ENCODE results near the gene GUK1. TPM values are rescaled to one million over a fixed set of nuclear protein-coding genes. Genes with fewer than 3 reads are reported as not detected.
A peak's percentile ranks its signal among the peaks of the same experiment; 100 is the strongest.

Gene GUK1, protein sequence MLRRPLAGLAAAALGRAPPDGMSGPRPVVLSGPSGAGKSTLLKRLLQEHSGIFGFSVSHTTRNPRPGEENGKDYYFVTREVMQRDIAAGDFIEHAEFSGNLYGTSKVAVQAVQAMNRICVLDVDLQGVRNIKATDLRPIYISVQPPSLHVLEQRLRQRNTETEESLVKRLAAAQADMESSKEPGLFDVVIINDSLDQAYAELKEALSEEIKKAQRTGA
- 218 and 268 TPM in 2 replicates for total RNA-seq (2014; rRNA removed; shearing (Covaris generic))

DNA sequence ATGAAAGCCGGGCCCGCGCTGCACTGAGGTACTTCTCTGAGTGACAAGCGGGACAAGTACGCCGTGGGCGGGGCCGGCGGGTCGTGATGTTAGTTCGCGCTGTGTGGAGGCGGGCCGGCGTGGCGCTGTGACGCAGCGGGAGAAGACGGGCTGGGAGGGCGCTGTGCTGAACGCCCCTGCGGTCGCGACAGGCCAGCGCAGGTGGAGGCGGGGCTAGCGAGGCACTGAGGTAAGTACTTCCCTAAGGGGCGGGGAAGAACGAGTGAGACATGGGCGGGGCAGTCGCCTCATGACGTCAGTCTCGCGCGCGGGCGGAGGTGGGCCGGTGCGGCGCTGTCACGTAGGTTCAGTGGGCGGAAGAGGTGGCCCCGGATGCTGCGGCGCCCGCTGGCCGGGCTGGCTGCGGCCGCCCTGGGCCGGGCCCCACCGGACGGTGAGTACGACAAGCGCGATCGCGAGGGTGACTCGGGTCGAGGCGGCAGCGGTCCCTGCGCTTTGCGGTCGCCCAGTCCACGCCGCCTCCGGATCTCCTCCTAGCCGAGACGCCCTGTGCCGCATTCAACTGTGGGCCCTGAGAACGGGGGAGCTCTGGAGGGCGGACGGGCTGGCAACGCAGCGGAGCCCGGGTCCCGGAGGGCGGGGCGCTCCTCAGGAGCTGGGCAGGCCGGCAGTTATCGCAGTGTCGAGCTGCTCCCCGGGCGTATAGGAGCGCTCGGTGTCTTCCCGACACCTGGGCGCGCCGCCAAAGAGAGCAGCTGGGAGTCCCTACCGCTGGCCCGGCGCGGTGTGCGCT is at the start of gene GUK1:
GUK1 (plus strand) TSS at position 349 of the 793 bp plus-strand sequence; CDS start at position 373, 24 bp downstream.
- peak; percentile 100 for DNase-seq (ENCODE audit: low read depth)

DNA sequence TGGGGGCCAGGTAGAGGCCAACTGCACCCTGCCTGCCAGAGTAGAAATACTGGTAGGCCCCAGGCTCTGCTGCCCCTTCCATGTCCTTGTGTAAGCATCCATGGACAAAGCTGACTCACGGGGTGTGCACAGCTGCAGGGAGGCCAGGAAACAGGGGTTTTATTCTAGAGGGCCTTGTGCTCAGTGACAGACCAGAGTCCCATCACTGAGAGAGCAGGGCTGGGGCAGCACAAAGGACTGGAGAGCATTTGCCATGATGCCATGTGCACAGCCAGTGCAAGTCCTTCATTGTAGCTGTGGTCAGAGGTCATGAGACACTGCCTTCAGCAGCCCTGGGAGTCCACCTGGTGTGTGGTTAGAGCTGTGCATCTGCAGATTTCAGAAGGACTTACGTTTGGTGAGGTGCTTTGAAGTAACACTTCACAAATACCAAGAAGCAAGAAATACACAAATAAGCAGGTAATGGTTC is 49.4 kb upstream of the GUK1 start:
- no peak for DNase-seq (ENCODE audit: low read depth)

DNA sequence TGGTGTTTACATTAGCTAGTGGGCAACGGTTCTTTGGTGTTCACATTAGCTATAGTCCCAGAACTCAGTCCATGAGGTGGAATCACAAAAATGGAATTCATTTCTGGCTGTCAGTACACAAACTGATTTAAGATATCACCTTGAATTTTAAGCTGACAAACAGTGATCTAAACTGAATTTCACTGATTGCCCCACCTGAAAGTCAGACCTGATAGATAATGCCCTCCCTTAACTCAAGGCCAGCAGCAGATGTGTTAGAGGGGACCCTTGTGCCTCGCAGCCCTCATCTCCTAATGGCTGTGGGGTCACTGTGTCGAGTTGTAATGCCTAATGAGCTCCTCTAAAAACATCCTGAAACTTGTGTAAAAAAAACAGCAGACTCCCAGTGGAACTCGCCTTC is 49.0 kb upstream of the GUK1 start:
- DNase-seq (ENCODE audit: low read depth), result no peak

DNA sequence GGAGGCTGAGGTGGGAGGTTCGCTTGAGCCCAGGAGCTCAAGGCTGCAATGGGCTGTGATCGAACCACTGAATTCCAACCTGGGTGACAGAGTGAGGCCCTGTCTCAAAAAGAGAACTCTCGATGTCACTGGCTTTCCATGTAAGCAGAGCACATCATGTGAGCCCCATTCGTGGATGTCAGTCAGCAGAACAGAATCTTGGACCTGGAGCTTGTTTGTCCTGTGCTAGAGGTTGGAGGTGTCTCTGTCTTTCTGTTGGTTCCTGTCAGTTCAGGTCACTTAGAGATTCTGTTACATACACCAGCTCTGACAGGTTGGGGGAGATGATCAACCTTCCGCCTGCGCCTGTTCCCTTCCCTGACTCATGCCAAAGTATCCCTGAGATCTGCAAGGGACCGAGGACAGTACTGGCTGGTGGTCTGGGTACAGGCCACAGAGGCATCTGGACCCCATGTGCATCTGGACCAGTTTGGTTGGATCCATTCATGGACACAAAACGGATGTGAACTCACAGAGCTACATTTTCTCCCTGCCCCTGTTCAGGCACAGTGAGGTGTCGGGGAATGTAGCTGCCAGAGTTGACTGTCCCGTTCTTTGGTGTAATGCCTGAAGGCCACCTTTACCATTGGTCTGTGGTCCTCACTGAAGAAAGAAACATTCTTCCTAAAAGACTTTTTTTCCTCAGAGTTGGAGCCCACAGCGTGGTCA is 47.6 kb upstream of the GUK1 start:
- DNase-seq (ENCODE audit: low read depth), result no peak

DNA sequence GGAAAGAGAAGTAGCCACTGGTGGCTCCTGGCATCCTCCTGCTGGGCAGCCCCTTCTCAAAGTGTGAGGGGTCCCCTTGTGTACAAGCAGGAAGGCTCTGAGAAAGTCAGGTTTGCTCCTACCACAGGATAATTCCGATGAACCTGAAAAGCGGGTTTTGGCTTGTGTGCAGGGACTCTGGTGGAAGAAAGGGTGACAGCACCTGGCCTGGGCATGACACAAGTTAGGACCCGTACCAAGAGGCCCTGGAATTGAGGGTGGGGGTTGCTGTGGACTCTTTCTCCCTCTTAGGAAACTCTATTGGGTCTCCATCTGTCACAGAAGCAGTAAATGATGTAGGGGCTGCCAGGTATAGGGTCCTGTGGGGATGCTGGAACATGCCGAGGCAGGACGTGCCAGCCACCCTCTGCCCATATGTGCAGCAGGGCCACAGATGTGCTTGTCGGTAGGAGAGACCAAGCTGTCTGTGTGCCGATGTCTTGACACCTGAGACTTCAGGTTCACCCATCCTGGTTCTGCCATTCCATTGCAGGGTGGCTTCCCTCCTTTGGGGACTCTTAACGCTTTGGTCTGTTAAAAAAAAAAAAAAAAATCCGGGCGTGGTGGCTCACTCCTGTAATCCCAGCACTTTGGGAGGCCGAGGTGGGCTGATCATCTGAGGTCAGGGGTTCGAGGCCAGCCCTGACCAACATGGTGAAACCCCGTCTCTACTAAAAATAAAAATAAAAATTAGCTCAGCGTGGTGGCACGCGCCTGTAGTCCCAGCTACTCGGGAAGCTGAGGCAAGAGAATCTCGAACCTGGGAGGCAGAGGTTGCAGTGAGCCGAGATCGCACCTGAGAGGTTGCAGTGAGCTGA is 46.8 kb upstream of the GUK1 start:
- DNase-seq (ENCODE audit: low read depth), result no peak

DNA sequence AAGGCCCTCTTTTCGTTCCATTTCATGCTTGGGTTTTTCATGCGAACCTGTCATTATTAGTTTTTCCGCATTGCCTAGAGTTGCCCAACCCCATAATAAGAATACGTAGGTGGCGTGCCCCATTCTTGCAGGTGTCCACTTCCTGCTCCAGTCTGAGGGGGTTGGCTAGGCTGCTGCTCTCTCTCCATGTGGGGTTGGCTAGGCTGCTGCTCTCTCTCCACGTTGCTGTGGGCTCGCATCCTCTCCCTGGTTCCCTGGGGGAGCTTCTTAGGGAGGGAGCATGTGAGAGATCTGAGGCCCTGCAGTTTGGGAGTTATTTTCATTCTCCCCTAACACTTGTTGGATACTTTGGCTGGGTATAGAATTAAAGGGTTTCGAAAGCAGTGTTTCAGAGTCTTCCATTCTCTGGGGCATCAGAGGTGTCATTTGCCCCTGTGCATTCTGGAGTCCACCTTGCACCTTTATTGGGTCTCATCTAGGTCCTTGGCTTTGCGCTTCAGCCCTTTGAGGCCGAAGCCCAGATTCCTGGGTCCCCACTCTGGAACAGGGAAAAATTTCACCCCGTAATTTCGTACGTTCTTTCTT is 45.6 kb upstream of the GUK1 start:
- DNase-seq (ENCODE audit: low read depth), result no peak

DNA sequence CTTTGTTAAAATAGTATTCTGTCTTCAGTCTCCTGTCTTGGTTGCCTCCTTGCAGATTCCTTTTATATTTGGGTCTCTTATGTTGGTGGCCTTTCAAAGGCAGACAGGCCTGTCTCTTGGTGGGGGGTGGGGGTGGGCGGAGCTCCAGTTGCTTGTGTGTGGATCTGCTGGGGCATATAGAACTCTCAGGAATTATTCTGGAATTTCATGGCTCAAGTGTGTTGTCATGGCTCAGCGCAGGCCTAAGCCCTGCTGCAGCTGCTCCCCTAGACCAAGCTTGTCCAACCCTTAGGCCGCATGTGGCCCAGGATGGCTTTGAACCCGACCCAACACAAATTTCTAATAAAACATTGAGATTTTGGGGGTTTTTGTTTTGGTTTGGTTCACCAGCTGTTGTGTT is 44.9 kb upstream of the GUK1 start:
- no peak for DNase-seq (ENCODE audit: low read depth)

DNA sequence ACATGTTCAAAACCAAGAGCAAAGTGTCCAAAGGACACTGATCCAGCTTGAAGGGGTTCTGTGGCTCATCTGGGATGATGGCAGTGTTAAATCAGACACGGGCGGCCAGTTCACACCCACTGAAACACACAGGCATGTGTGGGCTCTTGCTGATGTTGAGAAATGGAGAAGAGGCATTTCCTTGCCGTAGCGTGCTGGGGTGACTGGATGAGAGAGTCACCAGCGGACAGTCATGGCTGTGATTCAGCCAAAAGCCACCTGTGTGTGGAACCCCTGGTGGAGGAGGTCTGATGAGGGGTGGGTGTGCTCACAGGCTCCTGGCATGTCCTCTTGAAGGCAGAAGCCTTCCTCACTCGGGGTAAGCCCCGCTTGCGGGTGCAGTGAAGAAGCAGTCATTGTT is 44.1 kb upstream of the GUK1 start:
- DNase-seq (ENCODE audit: low read depth), result no peak

DNA sequence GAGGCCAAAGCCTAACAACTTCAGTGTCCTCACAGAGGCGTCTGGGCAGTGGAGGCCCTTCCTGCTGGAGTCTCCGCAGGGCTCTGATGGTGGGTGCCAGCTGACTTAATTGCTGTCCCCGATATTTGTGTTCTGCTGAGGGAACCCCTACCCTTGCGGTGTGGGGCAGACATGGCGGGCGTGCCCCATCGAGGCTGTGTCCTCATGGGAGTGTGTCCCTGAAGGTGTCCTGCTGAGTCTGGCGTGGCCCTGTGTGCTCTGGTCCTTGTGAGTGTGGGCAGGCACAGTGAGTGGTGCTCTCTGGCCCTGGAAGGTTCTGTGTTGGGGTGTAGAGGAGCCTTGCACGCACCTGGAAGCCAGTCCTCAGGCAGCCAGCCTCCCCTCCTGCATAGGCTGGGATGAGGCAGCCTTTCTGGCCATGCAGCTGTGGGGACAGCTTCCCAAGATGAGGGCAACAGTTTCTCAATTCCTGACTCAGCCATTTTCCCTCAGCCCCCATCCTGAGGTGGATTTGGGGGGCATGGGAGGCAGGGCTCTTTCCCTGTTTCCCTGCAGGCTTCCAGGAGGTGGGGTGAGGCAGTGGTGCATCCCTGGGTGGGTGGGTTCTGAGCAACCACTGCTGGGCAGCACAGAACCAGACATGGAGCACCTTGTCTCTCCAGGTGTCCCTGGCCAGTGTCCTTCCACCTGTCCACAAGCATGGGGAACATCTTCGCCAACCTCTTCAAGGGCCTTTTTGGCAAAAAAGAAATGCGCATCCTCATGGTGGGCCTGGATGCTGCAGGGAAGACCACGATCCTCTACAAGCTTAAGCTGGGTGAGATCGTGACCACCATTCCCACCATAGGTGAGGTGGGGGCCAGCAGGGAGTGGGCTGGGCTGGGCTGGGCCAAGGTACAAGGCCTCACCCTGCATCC is 43.4 kb upstream of the GUK1 start:
- DNase-seq (ENCODE audit: low read depth), result peak; percentile 1

DNA sequence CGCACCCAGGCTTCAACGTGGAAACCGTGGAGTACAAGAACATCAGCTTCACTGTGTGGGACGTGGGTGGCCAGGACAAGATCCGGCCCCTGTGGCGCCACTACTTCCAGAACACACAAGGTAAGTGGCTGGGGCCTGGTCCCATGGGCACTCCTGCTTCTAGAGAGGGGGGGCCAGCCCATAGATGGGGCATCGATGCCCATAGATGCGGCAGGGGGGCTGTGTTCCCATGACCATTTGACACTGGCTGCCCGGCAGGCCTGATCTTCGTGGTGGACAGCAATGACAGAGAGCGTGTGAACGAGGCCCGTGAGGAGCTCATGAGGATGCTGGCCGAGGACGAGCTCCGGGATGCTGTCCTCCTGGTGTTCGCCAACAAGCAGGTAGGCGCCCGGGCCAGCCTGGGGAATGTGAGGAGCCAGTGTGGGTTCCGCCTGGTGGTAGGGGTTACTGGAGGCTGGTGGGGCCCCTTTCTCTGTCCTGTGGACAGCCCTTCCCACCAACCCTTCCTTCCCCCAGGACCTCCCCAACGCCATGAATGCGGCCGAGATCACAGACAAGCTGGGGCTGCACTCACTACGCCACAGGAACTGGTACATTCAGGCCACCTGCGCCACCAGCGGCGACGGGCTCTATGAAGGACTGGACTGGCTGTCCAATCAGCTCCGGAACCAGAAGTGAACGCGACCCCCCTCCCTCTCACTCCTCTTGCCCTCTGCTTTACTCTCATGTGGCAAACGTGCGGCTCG is 42.6 kb upstream of the GUK1 start:
- no peak for DNase-seq (ENCODE audit: low read depth)

DNA sequence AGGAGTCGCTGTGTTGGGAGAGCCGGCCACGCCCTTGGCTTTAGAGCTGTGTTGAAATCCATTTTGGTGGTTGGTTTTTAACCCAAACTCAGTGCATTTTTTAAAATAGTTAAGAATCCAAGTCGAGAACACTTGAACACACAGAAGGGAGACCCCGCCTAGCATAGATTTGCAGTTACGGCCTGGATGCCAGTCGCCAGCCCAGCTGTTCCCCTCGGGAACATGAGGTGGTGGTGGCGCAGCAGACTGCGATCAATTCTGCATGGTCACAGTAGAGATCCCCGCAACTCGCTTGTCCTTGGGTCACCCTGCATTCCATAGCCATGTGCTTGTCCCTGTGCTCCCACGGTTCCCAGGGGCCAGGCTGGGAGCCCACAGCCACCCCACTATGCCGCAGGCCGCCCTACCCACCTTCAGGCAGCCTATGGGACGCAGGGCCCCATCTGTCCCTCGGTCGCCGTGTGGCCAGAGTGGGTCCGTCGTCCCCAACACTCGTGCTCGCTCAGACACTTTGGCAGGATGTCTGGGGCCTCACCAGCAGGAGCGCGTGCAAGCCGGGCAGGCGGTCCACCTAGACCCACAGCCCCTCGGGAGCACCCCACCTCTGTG is 41.7 kb upstream of the GUK1 start:
- DNase-seq (ENCODE audit: low read depth), result no peak

DNA sequence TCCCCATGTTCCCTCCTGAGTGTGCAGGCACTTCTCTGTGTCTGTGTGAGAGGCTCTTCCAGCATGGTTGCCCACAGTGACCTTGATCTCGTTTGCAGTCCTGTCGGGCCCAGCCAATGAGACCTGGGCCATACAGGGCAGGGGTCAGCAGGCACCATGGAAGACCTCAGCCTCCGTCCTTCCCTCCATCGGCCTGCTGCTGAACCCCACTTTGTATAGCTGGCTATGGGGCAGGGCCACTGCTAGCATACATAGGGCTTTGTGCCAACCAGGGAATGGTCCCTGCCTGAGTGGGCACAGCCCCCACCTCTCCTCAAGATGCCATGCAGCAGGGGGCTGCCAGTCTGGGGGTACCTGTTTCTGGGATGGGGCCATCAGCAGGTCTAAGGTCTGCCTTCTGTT is 40.7 kb upstream of the GUK1 start:
- no peak for DNase-seq (ENCODE audit: low read depth)

DNA sequence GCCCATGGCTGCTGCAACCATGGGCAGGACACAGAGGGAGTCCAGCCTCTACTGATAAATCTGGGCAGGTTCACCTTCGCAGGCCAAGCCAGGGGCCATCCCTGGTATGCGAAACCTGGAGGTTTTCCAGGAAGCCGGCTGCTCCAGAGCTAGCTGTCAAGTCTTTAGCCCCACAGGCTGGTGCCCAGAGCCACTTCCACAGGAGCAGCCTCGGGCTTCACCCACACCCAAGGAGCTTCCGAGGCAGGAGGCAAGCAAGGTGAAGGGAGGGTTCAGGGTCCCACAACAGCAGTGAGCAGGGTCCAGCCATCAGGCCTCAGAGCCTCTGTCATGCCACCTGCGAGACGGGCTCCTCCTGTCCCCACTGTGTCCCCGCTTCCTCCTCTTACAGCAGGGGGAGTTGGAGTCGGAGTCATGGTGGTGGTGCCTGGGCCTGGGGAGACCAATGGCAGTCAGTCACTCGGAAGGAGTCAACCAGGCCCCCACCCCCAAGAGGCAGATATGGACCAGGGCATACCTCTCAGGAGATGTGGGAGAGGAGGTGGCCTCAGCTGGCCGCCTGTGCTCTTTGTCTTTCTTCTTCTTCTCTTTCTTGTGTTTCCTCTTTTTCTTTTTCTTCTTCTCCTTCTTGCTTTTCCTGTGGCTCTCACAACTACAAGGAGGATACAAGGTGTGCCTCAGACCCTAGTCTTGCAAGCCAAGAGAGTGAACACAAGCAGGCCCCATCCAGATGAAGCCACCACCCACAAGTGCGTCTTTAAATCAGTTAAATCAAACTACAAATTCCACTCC is 39.1 kb upstream of the GUK1 start:
- no peak for DNase-seq (ENCODE audit: low read depth)

DNA sequence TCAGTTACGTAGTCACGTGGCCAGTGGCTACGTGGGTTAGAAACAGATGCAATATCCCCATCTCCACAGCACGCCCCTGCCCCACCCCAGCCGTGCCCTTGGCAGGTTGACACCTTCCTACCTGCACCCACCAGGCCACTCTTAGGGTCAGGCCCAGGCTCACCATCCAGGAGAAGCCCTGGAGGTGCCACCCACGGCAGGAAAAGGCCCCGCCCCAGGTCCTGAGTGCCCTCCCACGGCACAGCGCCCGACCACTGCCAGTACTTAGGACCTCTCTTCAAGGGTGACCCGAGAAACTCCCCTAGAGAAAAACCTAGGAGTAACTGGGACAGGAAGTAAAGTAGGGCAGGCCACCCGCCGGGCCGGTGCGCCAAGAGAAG is 38.5 kb upstream of the GUK1 start:
- DNase-seq (ENCODE audit: low read depth), result no peak

DNA sequence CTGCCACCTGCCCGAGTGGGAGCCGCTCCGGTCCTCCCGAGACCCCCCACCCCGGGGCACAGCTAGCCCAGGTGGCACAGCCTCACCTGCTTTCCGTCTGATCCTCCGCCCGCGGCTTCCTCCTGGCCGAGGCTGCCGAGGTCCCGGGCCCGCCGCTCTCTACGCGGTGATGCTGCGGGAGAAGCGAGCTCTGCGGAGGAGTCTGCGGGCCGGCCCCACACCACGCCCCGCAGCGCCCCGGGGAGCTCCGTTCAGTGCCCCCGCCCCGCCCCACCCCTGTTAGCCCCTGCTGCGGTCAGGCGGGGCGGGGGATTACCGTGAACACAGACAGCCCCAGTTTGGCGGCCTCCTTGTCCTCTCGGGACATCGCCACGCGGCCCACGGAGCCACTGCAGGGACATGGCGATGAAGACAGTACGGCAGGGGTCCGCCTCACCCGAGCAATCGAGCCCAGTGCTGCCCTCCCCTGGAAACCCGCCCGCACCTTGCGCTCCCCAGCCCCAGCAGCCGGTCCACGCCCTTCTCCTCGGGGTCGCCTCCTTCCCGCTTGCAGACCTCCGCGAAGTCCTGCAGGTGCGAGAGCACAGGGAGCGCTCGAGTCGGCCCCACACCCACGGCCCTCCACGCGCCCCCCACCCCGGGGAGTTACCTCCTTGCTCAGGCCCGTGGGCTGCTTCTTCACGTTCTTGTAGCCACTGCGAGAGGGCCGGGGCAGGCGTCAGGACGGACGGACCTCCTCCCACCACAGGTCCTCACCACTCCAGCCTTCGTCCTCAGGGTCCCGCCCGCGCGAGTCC is 37.9 kb upstream of the GUK1 start:
- peak; percentile 64 for DNase-seq (ENCODE audit: low read depth)

DNA sequence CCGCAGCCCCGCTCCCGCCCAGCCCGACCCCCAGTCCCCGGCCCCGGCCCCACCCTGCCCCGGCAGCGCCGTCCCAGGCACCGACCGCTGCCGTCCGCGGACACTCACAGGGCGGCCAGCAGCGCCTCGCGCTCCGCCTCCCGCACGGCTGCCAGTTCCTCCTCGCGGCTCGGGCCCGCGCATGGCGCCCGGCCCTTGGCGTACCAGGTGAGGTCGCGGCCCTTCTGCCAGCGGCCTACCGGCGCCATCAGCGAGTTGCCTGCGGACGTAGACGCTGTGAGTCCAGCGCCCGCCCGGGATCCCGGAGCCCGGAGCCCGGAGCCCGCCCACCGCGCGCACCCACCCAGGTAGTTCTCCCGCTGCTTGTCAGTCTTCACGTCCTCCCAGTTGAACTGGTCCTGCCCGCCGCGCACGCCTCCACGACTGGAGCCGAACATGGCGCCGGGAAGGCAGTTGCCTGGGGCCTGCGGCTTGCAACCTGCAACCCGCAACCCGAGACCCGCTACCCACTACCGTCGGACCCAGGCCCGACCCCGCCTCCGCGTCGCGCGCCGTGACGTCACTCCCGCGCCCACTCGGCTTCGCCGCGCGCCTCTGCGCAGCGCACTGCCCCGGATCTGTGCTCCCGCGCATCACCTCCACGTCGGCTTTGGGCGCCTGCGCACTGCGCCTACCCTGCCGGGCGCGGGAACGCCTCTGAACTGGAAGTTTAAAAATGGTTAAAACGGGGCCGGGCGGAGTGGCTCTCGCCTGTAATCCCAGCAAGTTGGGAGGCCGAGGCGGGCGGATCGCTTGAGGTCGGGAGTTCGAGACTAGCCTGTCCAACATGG is 37.1 kb upstream of the GUK1 start, which contains the start of gene C1orf35:
C1orf35 (minus strand) TSS at position 535 of the 830 bp plus-strand sequence; CDS start at position 437, 98 bp downstream.
- peak; percentile 96 for DNase-seq (ENCODE audit: low read depth)

All from Daoy (cell line).